Measurements from ENCODE around the gene MKRN2.

DNA sequence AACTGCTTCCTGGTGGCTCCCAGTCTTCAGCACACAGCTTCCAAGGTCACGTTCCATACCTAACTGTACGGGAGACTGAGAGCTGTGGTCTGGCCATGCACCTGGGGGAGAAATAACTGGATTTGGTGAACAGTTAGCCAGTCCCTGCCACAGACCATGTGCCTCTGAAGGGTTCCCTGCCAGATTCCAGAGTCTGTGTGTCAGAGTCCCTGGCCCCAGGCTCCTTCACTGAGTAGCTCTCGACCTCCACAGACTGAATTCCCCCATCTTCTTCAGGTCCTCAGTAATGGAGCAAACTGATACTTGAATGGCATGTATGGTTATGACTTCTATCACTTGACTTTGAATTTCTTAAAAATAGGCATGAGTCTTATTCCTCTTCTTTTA, 29.1 kb upstream of the MKRN2 start:
- TF ChIP-seq, protein P1, sequence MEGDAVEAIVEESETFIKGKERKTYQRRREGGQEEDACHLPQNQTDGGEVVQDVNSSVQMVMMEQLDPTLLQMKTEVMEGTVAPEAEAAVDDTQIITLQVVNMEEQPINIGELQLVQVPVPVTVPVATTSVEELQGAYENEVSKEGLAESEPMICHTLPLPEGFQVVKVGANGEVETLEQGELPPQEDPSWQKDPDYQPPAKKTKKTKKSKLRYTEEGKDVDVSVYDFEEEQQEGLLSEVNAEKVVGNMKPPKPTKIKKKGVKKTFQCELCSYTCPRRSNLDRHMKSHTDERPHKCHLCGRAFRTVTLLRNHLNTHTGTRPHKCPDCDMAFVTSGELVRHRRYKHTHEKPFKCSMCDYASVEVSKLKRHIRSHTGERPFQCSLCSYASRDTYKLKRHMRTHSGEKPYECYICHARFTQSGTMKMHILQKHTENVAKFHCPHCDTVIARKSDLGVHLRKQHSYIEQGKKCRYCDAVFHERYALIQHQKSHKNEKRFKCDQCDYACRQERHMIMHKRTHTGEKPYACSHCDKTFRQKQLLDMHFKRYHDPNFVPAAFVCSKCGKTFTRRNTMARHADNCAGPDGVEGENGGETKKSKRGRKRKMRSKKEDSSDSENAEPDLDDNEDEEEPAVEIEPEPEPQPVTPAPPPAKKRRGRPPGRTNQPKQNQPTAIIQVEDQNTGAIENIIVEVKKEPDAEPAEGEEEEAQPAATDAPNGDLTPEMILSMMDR (IDR thresholded peaks at IDR 0.05) = no peak
- TF ChIP-seq POLR2A (IDR thresholded peaks at IDR 0.05) = no peak

All from uterus (tissue), 2 donors.